ENCODE results near the gene THSD4. TPM values are rescaled to one million over a fixed set of nuclear protein-coding genes. Genes with fewer than 3 reads are reported as not detected.

Gene THSD4
- total and polyA plus RNA-seq, 9 of the 15 experiments (the other 6 are each of a cell fraction or from before 2014, with no cell fraction given), result 0.04 TPM; not detected in 5

DNA sequence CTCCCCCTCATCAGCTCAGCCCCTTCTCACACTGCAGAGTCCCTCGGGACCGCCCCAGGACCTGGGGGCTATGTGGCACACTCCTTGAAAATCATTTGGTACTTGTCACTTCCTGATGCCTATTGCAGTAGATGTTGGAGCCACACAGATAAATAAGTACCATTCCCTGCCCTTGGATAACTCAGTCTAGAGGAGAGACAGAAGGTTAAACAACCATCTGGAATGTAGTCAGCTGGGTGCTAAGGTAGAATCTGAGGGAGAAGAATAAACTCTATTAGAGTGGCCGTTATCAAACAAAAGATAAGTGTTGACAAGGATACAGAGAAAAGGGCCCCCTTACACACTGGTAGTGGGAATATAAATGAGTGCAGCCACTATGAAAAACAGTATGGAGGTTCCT lies 582.8 kb downstream of the THSD4 start:
- ATAC-seq (no peak), DNase-seq (ENCODE audit: extremely low read depth in 1 of 4, low spot score in 3 of 4) (no peak), FAIRE-seq (no peak)
- no peak overlapping the region for H3K9ac ChIP-seq (ENCODE audit: insufficient read depth in 1 of 2, low read depth in 2 of 2, low read length in 2 of 2)
- H3K4me2 ChIP-seq (ENCODE audit: insufficient read depth, low read length), result no peak overlapping the region
- H3K27ac ChIP-seq (ENCODE audit: extremely low read depth, low read depth, low read length), result no peak overlapping the region
- no peaks in the 10 kb centered on the region for H3K27me3 ChIP-seq (ENCODE audit: control insufficient read depth in 2 of 2, insufficient read depth in 2 of 2, low read length in 2 of 2)
- H3K9me3 ChIP-seq (replicated peaks; ENCODE audit: control insufficient read depth, insufficient read depth, low read depth, low read length), result no peaks in the 10 kb centered on the region
- H3K79me2 ChIP-seq (ENCODE audit: control insufficient read depth, insufficient read depth, low read length), result no peaks in the 10 kb centered on the region
- intact Hi-C loops (cut with micrococcal nuclease), result no loop called here
- H3K9me1 ChIP-seq (ENCODE audit: control insufficient read depth, insufficient read depth, low read length), result no peaks in the 10 kb centered on the region
- H3K4me3 ChIP-seq, result no peak overlapping the region
- H2AFZ ChIP-seq (ENCODE audit: low read depth, low read length), result no peak overlapping the region
- CTCF ChIA-PET (ENCODE audit: low intra/inter-chr PET ratio), result no interaction called here
- no TSS peak for BruUV-seq (replicated peaks)
- no peaks in the 10 kb centered on the region for H3K36me3 ChIP-seq (ENCODE audit: control insufficient read depth, insufficient read depth, low read length)
- H4K20me1 ChIP-seq (replicated peaks; ENCODE audit: control insufficient read depth, insufficient read depth, low read length), result no peaks in the 10 kb centered on the region
- POLR2A ChIA-PET, result no interaction called here
- in situ Hi-C loops (cut with MboI), result no loop called here
- H3K4me1 ChIP-seq (replicated peaks in 1 of 2; ENCODE audit: control insufficient read depth in 2 of 2, insufficient read depth in 2 of 2, low read length in 2 of 2), result no peaks in the 10 kb centered on the region
- WGBS (ENCODE audit: insufficient coverage, low coverage, missing lambda C conversion rate), result 0% methylated on average over 3 of the region's 3 CpGs
- TF ChIP-seq, protein P1, sequence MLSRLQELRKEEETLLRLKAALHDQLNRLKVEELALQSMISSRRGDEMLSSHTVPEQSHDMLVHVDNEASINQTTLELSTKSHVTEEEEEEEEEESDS (CRISPR knock-in tag; IDR thresholded peaks at IDR 0.05), result no peak
- TF ChIP-seq, protein P2, sequence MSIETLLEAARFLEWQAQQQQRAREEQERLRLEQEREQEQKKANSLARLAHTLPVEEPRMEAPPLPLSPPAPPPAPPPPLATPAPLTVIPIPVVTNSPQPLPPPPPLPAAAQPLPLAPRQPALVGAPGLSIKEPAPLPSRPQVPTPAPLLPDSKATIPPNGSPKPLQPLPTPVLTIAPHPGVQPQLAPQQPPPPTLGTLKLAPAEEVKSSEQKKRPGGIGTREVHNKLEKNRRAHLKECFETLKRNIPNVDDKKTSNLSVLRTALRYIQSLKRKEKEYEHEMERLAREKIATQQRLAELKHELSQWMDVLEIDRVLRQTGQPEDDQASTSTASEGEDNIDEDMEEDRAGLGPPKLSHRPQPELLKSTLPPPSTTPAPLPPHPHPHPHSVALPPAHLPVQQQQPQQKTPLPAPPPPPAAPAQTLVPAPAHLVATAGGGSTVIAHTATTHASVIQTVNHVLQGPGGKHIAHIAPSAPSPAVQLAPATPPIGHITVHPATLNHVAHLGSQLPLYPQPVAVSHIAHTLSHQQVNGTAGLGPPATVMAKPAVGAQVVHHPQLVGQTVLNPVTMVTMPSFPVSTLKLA (conservative IDR thresholded peaks at IDR 0.05), result no peak
- TF ChIP-seq ELF4 (CRISPR knock-in tag; IDR thresholded peaks at IDR 0.05) (no peak), PCBP1 (IDR thresholded peaks at IDR 0.05; ENCODE audit: low read depth, low read length, poor library complexity, severe bottlenecking) (no peak), ARID2 (IDR thresholded peaks at IDR 0.05) (no peak), U2AF1 (optimal IDR thresholded peaks at IDR 0.05; ENCODE audit: low read depth, low read length) (no peak), ZNF551 (CRISPR knock-in tag; IDR thresholded peaks at IDR 0.05) (no peak), FOXJ2 (tag; IDR thresholded peaks at IDR 0.05) (no peak), ZNF165 (CRISPR knock-in tag; IDR thresholded peaks at IDR 0.05; ENCODE audit: borderline replicate concordance) (no peak)
- TF ChIP-seq, protein P3, sequence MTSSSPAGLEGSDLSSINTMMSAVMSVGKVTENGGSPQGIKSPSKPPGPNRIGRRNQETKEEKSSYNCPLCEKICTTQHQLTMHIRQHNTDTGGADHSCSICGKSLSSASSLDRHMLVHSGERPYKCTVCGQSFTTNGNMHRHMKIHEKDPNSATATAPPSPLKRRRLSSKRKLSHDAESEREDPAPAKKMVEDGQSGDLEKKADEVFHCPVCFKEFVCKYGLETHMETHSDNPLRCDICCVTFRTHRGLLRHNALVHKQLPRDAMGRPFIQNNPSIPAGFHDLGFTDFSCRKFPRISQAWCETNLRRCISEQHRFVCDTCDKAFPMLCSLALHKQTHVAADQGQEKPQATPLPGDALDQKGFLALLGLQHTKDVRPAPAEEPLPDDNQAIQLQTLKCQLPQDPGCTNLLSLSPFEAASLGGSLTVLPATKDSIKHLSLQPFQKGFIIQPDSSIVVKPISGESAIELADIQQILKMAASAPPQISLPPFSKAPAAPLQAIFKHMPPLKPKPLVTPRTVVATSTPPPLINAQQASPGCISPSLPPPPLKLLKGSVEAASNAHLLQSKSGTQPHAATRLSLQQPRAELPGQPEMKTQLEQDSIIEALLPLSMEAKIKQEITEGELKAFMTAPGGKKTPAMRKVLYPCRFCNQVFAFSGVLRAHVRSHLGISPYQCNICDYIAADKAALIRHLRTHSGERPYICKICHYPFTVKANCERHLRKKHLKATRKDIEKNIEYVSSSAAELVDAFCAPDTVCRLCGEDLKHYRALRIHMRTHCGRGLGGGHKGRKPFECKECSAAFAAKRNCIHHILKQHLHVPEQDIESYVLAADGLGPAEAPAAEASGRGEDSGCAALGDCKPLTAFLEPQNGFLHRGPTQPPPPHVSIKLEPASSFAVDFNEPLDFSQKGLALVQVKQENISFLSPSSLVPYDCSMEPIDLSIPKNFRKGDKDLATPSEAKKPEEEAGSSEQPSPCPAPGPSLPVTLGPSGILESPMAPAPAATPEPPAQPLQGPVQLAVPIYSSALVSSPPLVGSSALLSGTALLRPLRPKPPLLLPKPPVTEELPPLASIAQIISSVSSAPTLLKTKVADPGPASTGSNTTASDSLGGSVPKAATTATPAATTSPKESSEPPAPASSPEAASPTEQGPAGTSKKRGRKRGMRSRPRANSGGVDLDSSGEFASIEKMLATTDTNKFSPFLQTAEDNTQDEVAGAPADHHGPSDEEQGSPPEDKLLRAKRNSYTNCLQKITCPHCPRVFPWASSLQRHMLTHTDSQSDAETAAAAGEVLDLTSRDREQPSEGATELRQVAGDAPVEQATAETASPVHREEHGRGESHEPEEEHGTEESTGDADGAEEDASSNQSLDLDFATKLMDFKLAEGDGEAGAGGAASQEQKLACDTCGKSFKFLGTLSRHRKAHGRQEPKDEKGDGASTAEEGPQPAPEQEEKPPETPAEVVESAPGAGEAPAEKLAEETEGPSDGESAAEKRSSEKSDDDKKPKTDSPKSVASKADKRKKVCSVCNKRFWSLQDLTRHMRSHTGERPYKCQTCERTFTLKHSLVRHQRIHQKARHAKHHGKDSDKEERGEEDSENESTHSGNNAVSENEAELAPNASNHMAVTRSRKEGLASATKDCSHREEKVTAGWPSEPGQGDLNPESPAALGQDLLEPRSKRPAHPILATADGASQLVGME (CRISPR knock-in tag; IDR thresholded peaks at IDR 0.05), result no peak
- TF ChIP-seq, protein P4, sequence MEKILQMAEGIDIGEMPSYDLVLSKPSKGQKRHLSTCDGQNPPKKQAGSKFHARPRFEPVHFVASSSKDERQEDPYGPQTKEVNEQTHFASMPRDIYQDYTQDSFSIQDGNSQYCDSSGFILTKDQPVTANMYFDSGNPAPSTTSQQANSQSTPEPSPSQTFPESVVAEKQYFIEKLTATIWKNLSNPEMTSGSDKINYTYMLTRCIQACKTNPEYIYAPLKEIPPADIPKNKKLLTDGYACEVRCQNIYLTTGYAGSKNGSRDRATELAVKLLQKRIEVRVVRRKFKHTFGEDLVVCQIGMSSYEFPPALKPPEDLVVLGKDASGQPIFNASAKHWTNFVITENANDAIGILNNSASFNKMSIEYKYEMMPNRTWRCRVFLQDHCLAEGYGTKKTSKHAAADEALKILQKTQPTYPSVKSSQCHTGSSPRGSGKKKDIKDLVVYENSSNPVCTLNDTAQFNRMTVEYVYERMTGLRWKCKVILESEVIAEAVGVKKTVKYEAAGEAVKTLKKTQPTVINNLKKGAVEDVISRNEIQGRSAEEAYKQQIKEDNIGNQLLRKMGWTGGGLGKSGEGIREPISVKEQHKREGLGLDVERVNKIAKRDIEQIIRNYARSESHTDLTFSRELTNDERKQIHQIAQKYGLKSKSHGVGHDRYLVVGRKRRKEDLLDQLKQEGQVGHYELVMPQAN (IDR thresholded peaks at IDR 0.05; ENCODE audit: borderline replicate concordance), result no peak
- TF ChIP-seq, protein P5, sequence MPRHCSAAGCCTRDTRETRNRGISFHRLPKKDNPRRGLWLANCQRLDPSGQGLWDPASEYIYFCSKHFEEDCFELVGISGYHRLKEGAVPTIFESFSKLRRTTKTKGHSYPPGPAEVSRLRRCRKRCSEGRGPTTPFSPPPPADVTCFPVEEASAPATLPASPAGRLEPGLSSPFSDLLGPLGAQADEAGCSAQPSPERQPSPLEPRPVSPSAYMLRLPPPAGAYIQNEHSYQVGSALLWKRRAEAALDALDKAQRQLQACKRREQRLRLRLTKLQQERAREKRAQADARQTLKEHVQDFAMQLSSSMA (CRISPR knock-in tag; IDR thresholded peaks at IDR 0.05), result no peak
